GM12875 (cell line): Measurements from ENCODE around the gene STARD13.

Experiments
- H3K4me3 ChIP-seq: one replicate; pipeline ENCODE4 v1.5.1; 2011; ENCODE audit warnings: low read depth, low read length, control low read depth
- CTCF ChIP-seq: IDR thresholded peaks from 2 replicates; pipeline ENCODE4 v1.5.1; 2011; ENCODE audit warnings: low read depth, mild to moderate bottlenecking, control low read depth, inconsistent platforms, low read length, moderate library complexity, borderline replicate concordance; ENCODE audit not compliant: insufficient read depth

Gene STARD13

GRCh38 chr13:33129094-33129832, 156.3 kb downstream of the STARD13 start:
- no peak for TF ChIP-seq CTCF

GRCh38 chr13:33128134-33128533, 157.4 kb downstream of the STARD13 start:
- TF ChIP-seq CTCF = no peak
- H3K4me3 ChIP-seq = no peak overlapping the region

More at GRCh38 chr13:33129094-33129832, 156.3 kb downstream of the STARD13 start:
- no peak overlapping the region for H3K4me3 ChIP-seq

GRCh38 chr13:33127009-33127551, 158.5 kb downstream of the STARD13 start:
- no peak overlapping the region for H3K4me3 ChIP-seq
- TF ChIP-seq CTCF = no peak

GRCh38 chr13:33125821-33126570, 159.6 kb downstream of the STARD13 start:
- no peak for TF ChIP-seq CTCF
- H3K4me3 ChIP-seq = no peak overlapping the region

GRCh38 chr13:33123066-33123859, 162.3 kb downstream of the STARD13 start:
- no peak overlapping the region for H3K4me3 ChIP-seq

More at GRCh38 chr13:33123066-33123859, 162.3 kb downstream of the STARD13 start:
- TF ChIP-seq CTCF = no peak
